ENCODE data around the gene GIMAP8.
"Not testable (repeated sequence)": the region's sequence is repeated elsewhere in the genome, so short reads cannot be mapped to it uniquely, and the experiment has no call there.

Gene GIMAP8

GRCh38 chr7:150514748-150515222 is 64.4 kb downstream of the GIMAP8 start, which contains the start of gene GIMAP7:
Gene GIMAP7 (plus strand): TSS chr7:150514872. CDS start chr7:150519975, 5,103 bp downstream.
- no peak for DNase-seq (ENCODE audit: low read depth)

- no peak for DNase-seq (ENCODE audit: low read depth)
Measured at GRCh38 chr7:150515248-150516147, 65.1 kb downstream of the GIMAP8 start.

GRCh38 chr7:150516956-150517745 is 66.7 kb downstream of the GIMAP8 start:
- DNase-seq (ENCODE audit: low read depth): no peak

- no peak for DNase-seq (ENCODE audit: low read depth)
Measured at GRCh38 chr7:150519310-150519709, 68.9 kb downstream of the GIMAP8 start.

- DNase-seq (ENCODE audit: low read depth): no peak
Measured at GRCh38 chr7:150520145-150520544, 69.7 kb downstream of the GIMAP8 start.

GRCh38 chr7:150522931-150523330 is 72.5 kb downstream of the GIMAP8 start:
- DNase-seq (ENCODE audit: low read depth): not testable (repeated sequence)

- no peak for DNase-seq (ENCODE audit: low read depth)
Measured at GRCh38 chr7:150524018-150524417, 73.6 kb downstream of the GIMAP8 start.
